ENCODE measurements around the gene TXNDC2.
A peak's percentile ranks its signal among the peaks of the same experiment; 100 is the strongest.

Gene TXNDC2

GRCh38 chr18:9877655-9878014 lies 8.1 kb upstream of the TXNDC2 start:
- Histone ChIP-seq H3K9me2 (replicated peaks; ENCODE audit: insufficient read depth, low read length) (no peaks in the 10 kb centered on the region), H3K27me3 (replicated peaks; ENCODE audit: insufficient read depth, low read length) (no peaks in the 10 kb centered on the region), H3K4me2 (ENCODE audit: low read depth, low read length) (peak overlapping the region; percentile 48), H3K27ac (ENCODE audit: low read length) (peak overlapping the region; percentile 73), H3K36me3 (replicated peaks; ENCODE audit: insufficient read depth, low read length) (no peaks in the 10 kb centered on the region), H3K4me3 (ENCODE audit: low read length) (peak overlapping the region; percentile 48), H3F3A (ENCODE audit: insufficient read depth, low read length) (peaks cover 17% of the 10 kb centered on the region), H3K79me2 (ENCODE audit: low read length) (no peaks in the 10 kb centered on the region), H3K9ac (ENCODE audit: low read length) (peak overlapping the region; percentile 31; the same call in 1 of the 2 replicates), H2AFZ (ENCODE audit: low read length) (peak overlapping the region; percentile 83), H4K20me1 (ENCODE audit: insufficient read depth, low read length) (no peaks in the 10 kb centered on the region), H3K9me3 (replicated peaks; ENCODE audit: insufficient read depth, low read length) (no peaks in the 10 kb centered on the region; the same call in 1 of the 2 replicates), H3K4me1 (ENCODE audit: low read length) (peaks cover 12% of the 10 kb centered on the region)
- TF ChIP-seq EZH2phosphoT487 (IDR thresholded peaks at IDR 0.05; ENCODE audit: low read length) (no peak), CTCF (IDR thresholded peaks at IDR 0.05; ENCODE audit: low read length) (no peak), EZH2 (optimal IDR thresholded peaks at IDR 0.05; ENCODE audit: low read depth, low read length) (no peak)
- DNase-seq = no peak

- H3K79me2 ChIP-seq (ENCODE audit: low read length) = no peaks in the 10 kb centered on the region
- TF ChIP-seq CTCF (IDR thresholded peaks at IDR 0.05; ENCODE audit: low read length) (no peak), EZH2 (optimal IDR thresholded peaks at IDR 0.05; ENCODE audit: low read depth, low read length) (no peak), EZH2phosphoT487 (IDR thresholded peaks at IDR 0.05; ENCODE audit: low read length) (no peak)
- no peak for DNase-seq
- H4K20me1 ChIP-seq (ENCODE audit: insufficient read depth, low read length) = no peaks in the 10 kb centered on the region
- H3K36me3 ChIP-seq (replicated peaks; ENCODE audit: insufficient read depth, low read length) = no peaks in the 10 kb centered on the region
- H3F3A ChIP-seq (ENCODE audit: insufficient read depth, low read length) = peaks cover 17% of the 10 kb centered on the region
- H3K9me2 ChIP-seq (replicated peaks; ENCODE audit: insufficient read depth, low read length) = no peaks in the 10 kb centered on the region
- H3K27ac ChIP-seq (ENCODE audit: low read length) = no peak overlapping the region
- H3K27me3 ChIP-seq (replicated peaks; ENCODE audit: insufficient read depth, low read length) = no peaks in the 10 kb centered on the region
- H3K4me2 ChIP-seq (ENCODE audit: low read depth, low read length) = no peak overlapping the region
- no peak overlapping the region for H2AFZ ChIP-seq (ENCODE audit: low read length)
- no peak overlapping the region for H3K9ac ChIP-seq (ENCODE audit: low read length)
- H3K4me3 ChIP-seq (ENCODE audit: low read length) = no peak overlapping the region
- no peaks in the 10 kb centered on the region; the same call in 1 of the 2 replicates for H3K9me3 ChIP-seq (replicated peaks; ENCODE audit: insufficient read depth, low read length)
- H3K4me1 ChIP-seq (ENCODE audit: low read length) = peaks cover 12% of the 10 kb centered on the region
These were observed 7.7 kb upstream of the TXNDC2 start for GRCh38 chr18:9878095-9878494.

DNA sequence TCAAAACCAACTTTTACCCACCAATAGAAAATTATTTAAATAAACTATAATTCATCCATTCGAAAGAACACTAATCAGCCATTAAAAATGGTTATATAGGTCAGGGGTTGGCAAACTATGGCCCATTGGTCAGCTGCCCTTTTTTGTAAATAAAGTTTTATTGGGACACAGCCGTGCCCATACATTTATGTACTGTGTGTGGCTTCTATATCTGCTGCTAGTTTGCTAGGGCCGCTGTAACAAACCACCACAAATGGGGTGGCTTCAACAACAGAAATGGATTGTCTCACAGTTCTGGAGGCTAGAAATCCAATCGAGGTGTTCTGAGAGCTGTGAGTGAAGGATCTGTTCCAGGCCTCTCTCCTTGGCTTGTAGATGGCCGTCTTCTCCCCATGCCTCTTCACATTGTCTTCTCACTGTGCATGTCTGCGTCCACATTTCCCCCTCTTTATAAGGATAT lies 7.0 kb upstream of the TXNDC2 start:
- no peak overlapping the region for H3K4me2 ChIP-seq (ENCODE audit: low read depth, low read length)
- no peak for DNase-seq
- no peaks in the 10 kb centered on the region for H3K36me3 ChIP-seq (replicated peaks; ENCODE audit: insufficient read depth, low read length)
- no peaks in the 10 kb centered on the region for H3K9me2 ChIP-seq (replicated peaks; ENCODE audit: insufficient read depth, low read length)
- no peak overlapping the region for H3K9ac ChIP-seq (ENCODE audit: low read length)
- H3K79me2 ChIP-seq (ENCODE audit: low read length) = no peaks in the 10 kb centered on the region
- H2AFZ ChIP-seq (ENCODE audit: low read length) = no peak overlapping the region
- H3K27ac ChIP-seq (ENCODE audit: low read length) = no peak overlapping the region
- H3F3A ChIP-seq (ENCODE audit: insufficient read depth, low read length) = peaks cover 17% of the 10 kb centered on the region
- H3K9me3 ChIP-seq (replicated peaks; ENCODE audit: insufficient read depth, low read length) = no peaks in the 10 kb centered on the region; the same call in 1 of the 2 replicates
- no peak for TF ChIP-seq EZH2 (optimal IDR thresholded peaks at IDR 0.05; ENCODE audit: low read depth, low read length)
- no peak for TF ChIP-seq CTCF (IDR thresholded peaks at IDR 0.05; ENCODE audit: low read length)
- no peak for TF ChIP-seq EZH2phosphoT487 (IDR thresholded peaks at IDR 0.05; ENCODE audit: low read length)
- peaks cover 12% of the 10 kb centered on the region for H3K4me1 ChIP-seq (ENCODE audit: low read length)
- H4K20me1 ChIP-seq (ENCODE audit: insufficient read depth, low read length) = no peaks in the 10 kb centered on the region
- H3K4me3 ChIP-seq (ENCODE audit: low read length) = no peak overlapping the region
- no peaks in the 10 kb centered on the region for H3K27me3 ChIP-seq (replicated peaks; ENCODE audit: insufficient read depth, low read length)
